ENCODE data around the gene ITGB5. TPM values are rescaled to one million over a fixed set of nuclear protein-coding genes. Genes with fewer than 3 reads are reported as not detected.

Gene ITGB5
- total RNA-seq, 1 experiment from 2014 or later, result 132 TPM

GRCh38 chr3:124839896-124840295 is 47.3 kb downstream of the ITGB5 start:
- CTCF ChIA-PET, result interaction anchor here (0.6 kb wide), 1 partner anchor 61 kb away, joined by 3 read pairs; no protein-coding TSS in a partner anchor
- intact Hi-C loops (cut with micrococcal nuclease; ENCODE audit: unreplicated experiment), result loop anchor here (5.0 kb wide), 3 partner anchors 78 to 222 kb away; no protein-coding TSS in a partner anchor
- no peak overlapping the region for H3K4me3 Mint-ChIP-seq (ENCODE audit: unreplicated experiment)
- peaks cover 53% of the 10 kb centered on the region for H3K4me1 ChIP-seq
- H3K4me3 ChIP-seq (ENCODE audit: low read depth, low read length), result no peak overlapping the region
- H3K27me3 ChIP-seq (replicated peaks; ENCODE audit: control insufficient read depth, insufficient read depth, low read length), result no peaks in the 10 kb centered on the region
- peaks cover 31% of the 10 kb centered on the region for H3K4me1 Mint-ChIP-seq (ENCODE audit: low read depth, unreplicated experiment)
- no TSS peak for BruUV-seq (replicated peaks)
- H3K27ac Mint-ChIP-seq (ENCODE audit: unreplicated experiment), result no peak overlapping the region
- H3K9me3 Mint-ChIP-seq (ENCODE audit: unreplicated experiment), result no peaks in the 10 kb centered on the region
- TF ChIP-seq, protein P1, sequence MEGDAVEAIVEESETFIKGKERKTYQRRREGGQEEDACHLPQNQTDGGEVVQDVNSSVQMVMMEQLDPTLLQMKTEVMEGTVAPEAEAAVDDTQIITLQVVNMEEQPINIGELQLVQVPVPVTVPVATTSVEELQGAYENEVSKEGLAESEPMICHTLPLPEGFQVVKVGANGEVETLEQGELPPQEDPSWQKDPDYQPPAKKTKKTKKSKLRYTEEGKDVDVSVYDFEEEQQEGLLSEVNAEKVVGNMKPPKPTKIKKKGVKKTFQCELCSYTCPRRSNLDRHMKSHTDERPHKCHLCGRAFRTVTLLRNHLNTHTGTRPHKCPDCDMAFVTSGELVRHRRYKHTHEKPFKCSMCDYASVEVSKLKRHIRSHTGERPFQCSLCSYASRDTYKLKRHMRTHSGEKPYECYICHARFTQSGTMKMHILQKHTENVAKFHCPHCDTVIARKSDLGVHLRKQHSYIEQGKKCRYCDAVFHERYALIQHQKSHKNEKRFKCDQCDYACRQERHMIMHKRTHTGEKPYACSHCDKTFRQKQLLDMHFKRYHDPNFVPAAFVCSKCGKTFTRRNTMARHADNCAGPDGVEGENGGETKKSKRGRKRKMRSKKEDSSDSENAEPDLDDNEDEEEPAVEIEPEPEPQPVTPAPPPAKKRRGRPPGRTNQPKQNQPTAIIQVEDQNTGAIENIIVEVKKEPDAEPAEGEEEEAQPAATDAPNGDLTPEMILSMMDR (IDR thresholded peaks at IDR 0.05; ENCODE audit: insufficient read depth in 1 of 2, low read depth in 1 of 2, low read length in 1 of 2, severe bottlenecking in 1 of 2, unreplicated experiment in 1 of 2), result no peak
- H3K36me3 ChIP-seq (ENCODE audit: control insufficient read depth, insufficient read depth, low read length), result no peaks in the 10 kb centered on the region
- H3K36me3 Mint-ChIP-seq (ENCODE audit: insufficient read depth, unreplicated experiment), result peaks cover 50% of the 10 kb centered on the region
- H3K9me3 ChIP-seq, result no peaks in the 10 kb centered on the region
- no peak for DNase-seq
- H3K27me3 Mint-ChIP-seq (ENCODE audit: insufficient read depth, unreplicated experiment), result no peaks in the 10 kb centered on the region
- POLR2A ChIA-PET, result no interaction called here

DNA sequence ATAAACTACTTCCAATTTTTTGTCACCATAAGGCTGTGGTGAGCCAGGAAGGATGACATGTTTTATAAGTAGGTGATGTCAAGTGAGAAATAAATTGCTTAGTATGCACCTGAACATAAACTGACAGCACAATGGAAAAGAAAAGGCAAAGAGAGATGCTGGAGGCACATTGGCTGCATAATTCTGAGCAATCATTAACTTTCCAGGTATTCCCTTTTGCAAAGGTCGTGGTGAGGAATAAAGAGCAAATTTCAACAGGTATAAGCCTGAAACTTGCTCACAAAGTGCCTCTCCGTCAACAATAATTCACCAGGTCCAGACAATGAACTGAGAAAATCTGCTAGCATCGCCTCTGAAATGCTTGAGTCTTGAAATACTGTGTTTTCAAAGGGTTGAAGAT is 48.2 kb downstream of the ITGB5 start:
- Histone ChIP-seq H3K4me3 (ENCODE audit: low read depth, low read length) (no peak overlapping the region), H3K4me1 (peaks cover 56% of the 10 kb centered on the region), H3K27me3 (replicated peaks; ENCODE audit: control insufficient read depth, insufficient read depth, low read length) (no peaks in the 10 kb centered on the region), H3K9me3 (no peaks in the 10 kb centered on the region), H3K36me3 (ENCODE audit: control insufficient read depth, insufficient read depth, low read length) (no peaks in the 10 kb centered on the region)
- DNase-seq, result peak in 1 of 2 experiments; percentile 50
- Mint-ChIP-seq H3K4me3 (ENCODE audit: unreplicated experiment) (peak overlapping the region; percentile 7), H3K4me1 (ENCODE audit: low read depth, unreplicated experiment) (peaks cover 39% of the 10 kb centered on the region), H3K27ac (ENCODE audit: unreplicated experiment) (peak overlapping the region; percentile 65), H3K9me3 (ENCODE audit: unreplicated experiment) (peaks cover 6% of the 10 kb centered on the region), H3K27me3 (ENCODE audit: insufficient read depth, unreplicated experiment) (no peaks in the 10 kb centered on the region), H3K36me3 (ENCODE audit: insufficient read depth, unreplicated experiment) (peaks cover 60% of the 10 kb centered on the region)
- intact Hi-C loops (cut with micrococcal nuclease; ENCODE audit: unreplicated experiment), result loop anchor here (5.0 kb wide), 3 partner anchors 77 to 223 kb away; no protein-coding TSS in a partner anchor
- CTCF ChIA-PET, result no interaction called here
- POLR2A ChIA-PET, result no interaction called here
- TF ChIP-seq, protein P1 (IDR thresholded peaks at IDR 0.05; ENCODE audit: insufficient read depth in 1 of 2, low read depth in 1 of 2, low read length in 1 of 2, severe bottlenecking in 1 of 2, unreplicated experiment in 1 of 2), result no peak
- no TSS peak for BruUV-seq (replicated peaks)

DNA sequence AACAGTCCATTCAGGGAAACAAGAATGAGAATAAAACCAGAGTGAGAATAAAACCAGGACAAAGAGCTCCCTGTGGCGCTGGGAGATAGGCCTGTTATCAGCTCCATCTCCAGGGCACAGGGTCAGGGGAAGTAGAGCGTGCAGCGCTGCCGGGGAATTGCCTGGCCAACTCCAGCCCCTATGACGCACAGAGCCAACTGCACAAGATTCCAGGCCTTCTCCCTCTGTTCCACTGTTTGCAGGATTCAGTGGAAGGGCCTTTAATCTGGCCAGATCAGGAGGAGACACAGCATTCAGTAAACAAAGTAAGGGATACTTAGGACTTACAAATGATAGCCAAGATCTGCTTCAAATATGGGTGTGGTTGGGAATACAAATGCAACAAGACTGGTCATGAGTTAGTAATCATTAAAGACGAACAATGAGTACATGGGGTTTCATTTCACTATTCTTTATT is 49.4 kb downstream of the ITGB5 start:
- Mint-ChIP-seq H3K36me3 (ENCODE audit: insufficient read depth, unreplicated experiment) (peaks cover 57% of the 10 kb centered on the region), H3K4me3 (ENCODE audit: unreplicated experiment) (peak overlapping the region; percentile 55), H3K9me3 (ENCODE audit: unreplicated experiment) (peaks cover 12% of the 10 kb centered on the region), H3K27ac (ENCODE audit: unreplicated experiment) (peak overlapping the region; percentile 91), H3K4me1 (ENCODE audit: low read depth, unreplicated experiment) (peaks cover 44% of the 10 kb centered on the region), H3K27me3 (ENCODE audit: insufficient read depth, unreplicated experiment) (no peaks in the 10 kb centered on the region)
- no peaks in the 10 kb centered on the region for H3K27me3 ChIP-seq (replicated peaks; ENCODE audit: control insufficient read depth, insufficient read depth, low read length)
- TF ChIP-seq, protein P1 (IDR thresholded peaks at IDR 0.05; ENCODE audit: insufficient read depth in 1 of 2, low read depth in 1 of 2, low read length in 1 of 2, severe bottlenecking in 1 of 2, unreplicated experiment in 1 of 2), result no peak
- BruUV-seq (replicated peaks), result no TSS peak
- H3K4me1 ChIP-seq, result peaks cover 68% of the 10 kb centered on the region
- DNase-seq, result peak; percentile 71 to 87
- ChIA-PET POLR2A (no interaction called here), CTCF (interaction anchor here (0.6 to 1.0 kb wide), 3 partner anchors 10 to 759 kb away, joined by 3 to 4 read pairs (median 3); no protein-coding TSS in a partner anchor)
- intact Hi-C loops (cut with micrococcal nuclease; ENCODE audit: unreplicated experiment), result loop anchor here (5.0 kb wide), 3 partner anchors 75 to 225 kb away; no protein-coding TSS in a partner anchor
- H3K36me3 ChIP-seq (ENCODE audit: control insufficient read depth, insufficient read depth, low read length), result peaks cover under 1% of the 10 kb centered on the region; the same call in 1 of the 2 replicates
- H3K9me3 ChIP-seq, result peaks cover 9% of the 10 kb centered on the region
- H3K4me3 ChIP-seq (ENCODE audit: low read depth, low read length), result no peak overlapping the region

Measured in Caco-2 (cell line).